ENCODE data around the gene BMP2K. TPM values are rescaled to one million over a fixed set of nuclear protein-coding genes. Genes with fewer than 3 reads are reported as not detected.

BMP2K gene
- total RNA-seq, 5 donors from 2014 or later (not counting 1 experiment from before 2014, with no cell fraction given) = 6.7 to 13.4 (median 12.1) TPM

- peak; percentile 13 to 40 (median 30) for ATAC-seq (replicated peaks in 1 of 4)
- no peaks in the 10 kb centered on the region for H3K9me3 ChIP-seq
- WGBS (ENCODE audit: insufficient coverage) = 2% methylated on average over 13 of the region's 28 CpGs
These were observed 802 bp downstream of the BMP2K start for GRCh38 chr4:78776729-78777575.

GRCh38 chr4:78777576-78777940, 1.4 kb downstream of the BMP2K start:
- Histone ChIP-seq H3K4me3 (ENCODE audit: control insufficient read depth in 1 of 2, extremely low read depth in 1 of 2, low read length in 1 of 2) (peak overlapping the region in 1 of 2 donors; percentile 68), H3K27ac (ENCODE audit: low read length) (no peak overlapping the region)
- H3K4me3 Mint-ChIP-seq = peak overlapping the region; percentile 91 to 95 (median 91)

More at GRCh38 chr4:78776729-78777575, 802 bp downstream of the BMP2K start:
- POLR2A ChIA-PET = interaction anchor here (0.6 kb wide), 4 partner anchors 10 to 132 kb away, joined by 3 to 5 read pairs (median 3); no protein-coding TSS in a partner anchor
- CTCF ChIA-PET = interaction anchor here in 1 of 2 donors (0.7 kb wide), 2 partner anchors 167 to 977 kb away, joined by 3 read pairs; no protein-coding TSS in a partner anchor
- H3K4me1 ChIP-seq (ENCODE audit: control insufficient read depth in 1 of 2, extremely low read depth in 1 of 2, insufficient read depth in 2 of 2, low read length in 2 of 2) = peaks cover 14 to 34% of the 10 kb centered on the region in 2 experiments
- H3K36me3 Mint-ChIP-seq = no peaks in the 10 kb centered on the region
- DNase-seq = peak in 33 of 35 experiments; percentile 2 to 59 (median 19)
- H3K27me3 Mint-ChIP-seq = no peaks in the 10 kb centered on the region
- peak overlapping the region; percentile 77 to 92 for H3K27ac Mint-ChIP-seq
- H3K4me3 Mint-ChIP-seq = peak overlapping the region; percentile 91 to 95 (median 91)
- H3K4me3 ChIP-seq (ENCODE audit: control insufficient read depth in 1 of 2, extremely low read depth in 1 of 2, low read length in 1 of 2) = peak overlapping the region; percentile 68
- H3K27me3 ChIP-seq (replicated peaks in 1 of 2; ENCODE audit: control insufficient read depth in 2 of 2, extremely low read depth in 1 of 2, insufficient read depth in 2 of 2, low read length in 1 of 2) = no peaks in the 10 kb centered on the region
- peak overlapping the region; percentile 40 for H3K27ac ChIP-seq (ENCODE audit: low read length)
- H3K4me1 Mint-ChIP-seq = peaks cover 13 to 18% (median 17%) of the 10 kb centered on the region in 3 donors
- no peaks in the 10 kb centered on the region for H3K9me3 Mint-ChIP-seq
- no peaks in the 10 kb centered on the region for H3K36me3 ChIP-seq (ENCODE audit: control insufficient read depth in 2 of 2, extremely low read depth in 1 of 2, insufficient read depth in 1 of 2, low read length in 1 of 2)

GRCh38 chr4:78778530-78778929, 2.4 kb downstream of the BMP2K start:
- no peak for ATAC-seq (replicated peaks in 1 of 4)
- no peak overlapping the region for H3K4me3 Mint-ChIP-seq
- H3K36me3 Mint-ChIP-seq = no peaks in the 10 kb centered on the region
- no peaks in the 10 kb centered on the region for H3K36me3 ChIP-seq (ENCODE audit: control insufficient read depth in 2 of 2, extremely low read depth in 1 of 2, insufficient read depth in 1 of 2, low read length in 1 of 2)
- H3K4me1 ChIP-seq (ENCODE audit: control insufficient read depth in 1 of 2, extremely low read depth in 1 of 2, insufficient read depth in 2 of 2, low read length in 2 of 2) = peaks cover 14 to 34% of the 10 kb centered on the region in 2 experiments
- no peaks in the 10 kb centered on the region for H3K27me3 Mint-ChIP-seq
- H3K9me3 Mint-ChIP-seq = no peaks in the 10 kb centered on the region
- H3K27ac Mint-ChIP-seq = no peak overlapping the region
- H3K9me3 ChIP-seq = no peaks in the 10 kb centered on the region
- peaks cover 13 to 18% (median 17%) of the 10 kb centered on the region in 3 donors for H3K4me1 Mint-ChIP-seq
- ChIA-PET CTCF (no interaction called here), POLR2A (interaction anchor here in 1 of 2 donors (0.5 kb wide), 1 partner anchor 940 kb away, joined by 3 read pairs; no protein-coding TSS in a partner anchor)
- H3K27me3 ChIP-seq (replicated peaks in 1 of 2; ENCODE audit: control insufficient read depth in 2 of 2, extremely low read depth in 1 of 2, insufficient read depth in 2 of 2, low read length in 1 of 2) = no peaks in the 10 kb centered on the region
- no peak for DNase-seq
- no peak overlapping the region for H3K27ac ChIP-seq (ENCODE audit: low read length)
- no peak overlapping the region for H3K4me3 ChIP-seq (ENCODE audit: control insufficient read depth in 1 of 2, extremely low read depth in 1 of 2, low read length in 1 of 2)
- WGBS (ENCODE audit: insufficient coverage) = 100% methylated on average over 1 of the region's 4 CpGs

More at GRCh38 chr4:78777576-78777940, 1.4 kb downstream of the BMP2K start:
- POLR2A ChIA-PET = interaction anchor here in 1 of 2 donors (0.6 kb wide), 1 partner anchor 11 kb away, joined by 3 read pairs; no protein-coding TSS in a partner anchor
- Histone ChIP-seq H3K36me3 (ENCODE audit: control insufficient read depth in 2 of 2, extremely low read depth in 1 of 2, insufficient read depth in 1 of 2, low read length in 1 of 2) (no peaks in the 10 kb centered on the region), H3K27me3 (replicated peaks in 1 of 2; ENCODE audit: control insufficient read depth in 2 of 2, extremely low read depth in 1 of 2, insufficient read depth in 2 of 2, low read length in 1 of 2) (no peaks in the 10 kb centered on the region), H3K4me1 (ENCODE audit: control insufficient read depth in 1 of 2, extremely low read depth in 1 of 2, insufficient read depth in 2 of 2, low read length in 2 of 2) (peaks cover 14 to 34% of the 10 kb centered on the region in 2 experiments), H3K9me3 (no peaks in the 10 kb centered on the region)
- no CpG with 5 or more reads among the region's 8 CpGs for WGBS (ENCODE audit: insufficient coverage)
- Mint-ChIP-seq H3K27me3 (no peaks in the 10 kb centered on the region), H3K36me3 (no peaks in the 10 kb centered on the region), H3K4me1 (peaks cover 13 to 18% (median 17%) of the 10 kb centered on the region in 3 donors), H3K9me3 (no peaks in the 10 kb centered on the region), H3K27ac (peak overlapping the region; percentile 77 to 92)
- DNase-seq = peak in 1 of 35 experiments; percentile 30
- no peak for ATAC-seq (replicated peaks in 1 of 4)
- CTCF ChIA-PET = no interaction called here

- WGBS (ENCODE audit: insufficient coverage) = no CpG with 5 or more reads among the region's 2 CpGs
- ATAC-seq (replicated peaks in 1 of 4) = no peak
These were observed 3.1 kb downstream of the BMP2K start for GRCh38 chr4:78779280-78779679.

GRCh38 chr4:78780093-78780492, 3.9 kb downstream of the BMP2K start:
- CTCF ChIA-PET = no interaction called here
- no peak overlapping the region for H3K4me3 ChIP-seq (ENCODE audit: control insufficient read depth in 1 of 2, extremely low read depth in 1 of 2, low read length in 1 of 2)

More at GRCh38 chr4:78779280-78779679, 3.1 kb downstream of the BMP2K start:
- H3K4me1 ChIP-seq (ENCODE audit: control insufficient read depth in 1 of 2, extremely low read depth in 1 of 2, insufficient read depth in 2 of 2, low read length in 2 of 2) = peaks cover 14 to 37% of the 10 kb centered on the region in 2 experiments
- Mint-ChIP-seq H3K9me3 (no peaks in the 10 kb centered on the region), H3K4me3 (no peak overlapping the region), H3K4me1 (peaks cover 13 to 22% (median 20%) of the 10 kb centered on the region in 3 donors), H3K27ac (no peak overlapping the region), H3K27me3 (no peaks in the 10 kb centered on the region), H3K36me3 (no peaks in the 10 kb centered on the region)
- H3K9me3 ChIP-seq = no peaks in the 10 kb centered on the region
- no peaks in the 10 kb centered on the region for H3K27me3 ChIP-seq (replicated peaks in 1 of 2; ENCODE audit: control insufficient read depth in 2 of 2, extremely low read depth in 1 of 2, insufficient read depth in 2 of 2, low read length in 1 of 2)
- H3K27ac ChIP-seq (ENCODE audit: low read length) = no peak overlapping the region
- ChIA-PET POLR2A (no interaction called here), CTCF (no interaction called here)
- H3K36me3 ChIP-seq (ENCODE audit: control insufficient read depth in 2 of 2, extremely low read depth in 1 of 2, insufficient read depth in 1 of 2, low read length in 1 of 2) = no peaks in the 10 kb centered on the region
- no peak for DNase-seq
- H3K4me3 ChIP-seq (ENCODE audit: control insufficient read depth in 1 of 2, extremely low read depth in 1 of 2, low read length in 1 of 2) = no peak overlapping the region

GRCh38 chr4:78781139-78781538, 5.0 kb downstream of the BMP2K start:
- CTCF ChIA-PET = no interaction called here
- Histone ChIP-seq H3K27me3 (replicated peaks in 1 of 2; ENCODE audit: control insufficient read depth in 2 of 2, extremely low read depth in 1 of 2, insufficient read depth in 2 of 2, low read length in 1 of 2) (no peaks in the 10 kb centered on the region), H3K27ac (ENCODE audit: low read length) (no peak overlapping the region), H3K9me3 (no peaks in the 10 kb centered on the region), H3K4me1 (ENCODE audit: control insufficient read depth in 1 of 2, extremely low read depth in 1 of 2, insufficient read depth in 2 of 2, low read length in 2 of 2) (peaks cover 6 to 35% of the 10 kb centered on the region in 2 experiments), H3K36me3 (ENCODE audit: control insufficient read depth in 2 of 2, extremely low read depth in 1 of 2, insufficient read depth in 1 of 2, low read length in 1 of 2) (no peaks in the 10 kb centered on the region), H3K4me3 (ENCODE audit: control insufficient read depth in 1 of 2, extremely low read depth in 1 of 2, low read length in 1 of 2) (no peak overlapping the region)
- ATAC-seq (replicated peaks in 1 of 4) (no peak), DNase-seq (no peak)
- Mint-ChIP-seq H3K9me3 (no peaks in the 10 kb centered on the region), H3K4me3 (no peak overlapping the region), H3K36me3 (peaks cover 4% of the 10 kb centered on the region), H3K27me3 (no peaks in the 10 kb centered on the region), H3K27ac (no peak overlapping the region), H3K4me1 (peaks cover 13 to 20% (median 18%) of the 10 kb centered on the region in 3 donors)
- 44% methylated on average over 1 of the region's 1 CpG for WGBS (ENCODE audit: insufficient coverage)
- POLR2A ChIA-PET = no interaction called here

More at GRCh38 chr4:78780093-78780492, 3.9 kb downstream of the BMP2K start:
- no peaks in the 10 kb centered on the region for H3K27me3 Mint-ChIP-seq
- H3K36me3 ChIP-seq (ENCODE audit: control insufficient read depth in 2 of 2, extremely low read depth in 1 of 2, insufficient read depth in 1 of 2, low read length in 1 of 2) = no peaks in the 10 kb centered on the region
- H3K36me3 Mint-ChIP-seq = no peaks in the 10 kb centered on the region
- 80% methylated on average over 1 of the region's 2 CpGs for WGBS (ENCODE audit: insufficient coverage)
- POLR2A ChIA-PET = interaction anchor here in 1 of 2 donors (1.0 kb wide), 1 partner anchor 18 kb away, joined by 3 read pairs; no protein-coding TSS in a partner anchor
- no peak overlapping the region for H3K4me3 Mint-ChIP-seq
- H3K27ac ChIP-seq (ENCODE audit: low read length) = no peak overlapping the region
- no peak for DNase-seq
- ATAC-seq (replicated peaks in 1 of 4) = no peak
- H3K27me3 ChIP-seq (replicated peaks in 1 of 2; ENCODE audit: control insufficient read depth in 2 of 2, extremely low read depth in 1 of 2, insufficient read depth in 2 of 2, low read length in 1 of 2) = no peaks in the 10 kb centered on the region
- H3K9me3 Mint-ChIP-seq = no peaks in the 10 kb centered on the region
- no peak overlapping the region for H3K27ac Mint-ChIP-seq
- no peaks in the 10 kb centered on the region for H3K9me3 ChIP-seq
- H3K4me1 Mint-ChIP-seq = peaks cover 13 to 20% (median 20%) of the 10 kb centered on the region in 3 donors
- peaks cover 11 to 36% of the 10 kb centered on the region in 2 experiments for H3K4me1 ChIP-seq (ENCODE audit: control insufficient read depth in 1 of 2, extremely low read depth in 1 of 2, insufficient read depth in 2 of 2, low read length in 2 of 2)

Measured in T-cell (primary cell).